HepG2 (cell line): Measurements from ENCODE around the gene PRPSAP1. TPM values are rescaled to one million over a fixed set of nuclear protein-coding genes. Genes with fewer than 3 reads are reported as not detected.
A peak's percentile ranks its signal among the peaks of the same experiment; 100 is the strongest.

Experiments used
- ATAC-seq: fragments of 200-7000 bp; cut with Tn5 transposase; 3 replicates; pipeline ENCODE4 v1.9.1; 2020; ENCODE audit warnings: mild to moderate bottlenecking, moderate library complexity
- BruUV-seq: library from RNA; stranded (reverse); fragments of 400-500 nt; replicated peaks from 2 replicates; lab custom pipeline; 2021; lab: Mats Ljungman, UMichigan
- CTCF ChIA-PET: fragments of 300-600 bp; formaldehyde crosslinking; extraction: SDS; loops from one replicate; lab custom pipeline; 2021; ENCODE audit warnings: low total read pairs, inconsistent platforms, low intra/inter-chr PET ratio; lab: Yijun Ruan, JAX
- POLR2A ChIA-PET: fragments of 350-600 bp; sonication (Branson Sonifier 250); formaldehyde crosslinking; loops from one replicate; lab custom pipeline; 2020; ENCODE audit warnings: antibody characterized with exemption, inconsistent platforms; lab: Yijun Ruan, JAX
- DNase-seq: peaks from one replicate; pipeline ENCODE4 v3.0.0-alpha.2; 2015; ENCODE audit warnings: low spot score
- FAIRE-seq: peaks from 3 replicates; lab custom pipeline; 2011; peaks lifted over from hg19 to GRCh38; lab: Jason Lieb, UNC
- H2AFZ ChIP-seq: one replicate; pipeline ENCODE4 v1.6.1; 2011; ENCODE audit warnings: low read length, inconsistent platforms
- H3K27ac ChIP-seq: fragments of 300-600 bp; 3 replicates; pipeline ENCODE4 v1.8.0; 2011; ENCODE audit warnings: mixed run types, mild to moderate bottlenecking, mixed read lengths, low read length, inconsistent platforms; ENCODE audit not compliant: insufficient read depth; ENCODE audit errors: extremely low read length
- H3K27me3 ChIP-seq, 2 experiments: fragments of 200-600 bp in 1 of 2; 2 replicates in 1 of 2; 3 replicates in 1 of 2; pipeline versions ENCODE4 v1.6.0 to v1.8.0; 2011; ENCODE audit warnings: low read length in 2 of 2, mild to moderate bottlenecking in 2 of 2, moderate library complexity in 2 of 2, inconsistent platforms in 1 of 2; ENCODE audit not compliant: insufficient read depth in 2 of 2, control insufficient read depth in 1 of 2
- H3K36me3 ChIP-seq, 2 experiments: fragments of 200-600 bp in 1 of 2; replicated peaks in 1 of 2; 2 replicates in 1 of 2; 3 replicates in 1 of 2; pipeline versions ENCODE4 v1.5.1 to v1.8.0; 2011; ENCODE audit warnings: low read length in 2 of 2, inconsistent platforms in 1 of 2; ENCODE audit not compliant: insufficient read depth in 2 of 2, control insufficient read depth in 1 of 2
- H3K4me1 ChIP-seq: 2 replicates; pipeline ENCODE4 v1.5.1; 2012; ENCODE audit warnings: low read length, inconsistent platforms; ENCODE audit not compliant: insufficient read depth
- H3K4me2 ChIP-seq: 2 replicates; pipeline ENCODE4 v1.6.0; 2011; ENCODE audit warnings: low read depth, low read length, inconsistent platforms
- H3K4me3 ChIP-seq, 3 experiments: fragments of 200-600 bp in 1 of 3; sonication (generic), shearing (Covaris generic) in 1 of 3; replicated peaks in 1 of 3; 2 replicates each; pipeline ENCODE4 v1.5.1; 2011 to 2016; ENCODE audit warnings: low read length in 3 of 3, inconsistent platforms in 2 of 3, low read depth in 2 of 3, mild to moderate bottlenecking in 2 of 3, control low read depth in 1 of 3, mixed read lengths in 1 of 3; ENCODE audit not compliant: insufficient read depth in 1 of 3
- H3K79me2 ChIP-seq: one replicate; pipeline ENCODE4 v1.6.1; 2011; ENCODE audit warnings: low read length, inconsistent platforms; ENCODE audit not compliant: insufficient read depth
- H3K9ac ChIP-seq: 2 replicates; pipeline ENCODE4 v1.6.0; 2011; ENCODE audit warnings: mild to moderate bottlenecking, low read depth, low read length, inconsistent platforms; ENCODE audit not compliant: insufficient read depth
- H3K9me3 ChIP-seq: 2 replicates; pipeline ENCODE4 v1.5.1; 2012; ENCODE audit warnings: mild to moderate bottlenecking, low read length
- H4K20me1 ChIP-seq: 2 replicates; pipeline ENCODE4 v1.6.0; 2011; ENCODE audit warnings: inconsistent platforms, mild to moderate bottlenecking, low read length, moderate library complexity; ENCODE audit not compliant: insufficient read depth
- FOSL1 ChIP-seq: sonication (generic); formaldehyde crosslinking; IDR thresholded peaks from 2 replicates; pipeline ENCODE4 v1.9.0; 2021; ENCODE audit warnings: missing genetic modification reagents, borderline replicate concordance
- GABPA ChIP-seq, 2 experiments: IDR thresholded peaks; 2 replicates each; pipeline ENCODE4 v1.6.1; 2011 to 2016; ENCODE audit warnings: low read depth in 2 of 2, low read length in 1 of 2, missing biosample characterization in 1 of 2, missing genetic modification characterization in 1 of 2
- GABPB1 ChIP-seq: IDR thresholded peaks from 2 replicates; pipeline ENCODE4 v1.6.1; 2016; ENCODE audit warnings: mild to moderate bottlenecking, missing genetic modification reagents, moderate library complexity, missing compliant biosample characterization
- KDM2A ChIP-seq: sonication (generic); formaldehyde crosslinking; IDR thresholded peaks from 2 replicates; pipeline ENCODE4 v1.4.0; 2020; ENCODE audit warnings: low read depth, missing genetic modification reagents, borderline replicate concordance
- MAZ ChIP-seq, 2 experiments: sonication (generic) in 1 of 2; formaldehyde crosslinking in 1 of 2; IDR thresholded peaks; 2 replicates each; pipeline versions ENCODE4 v1.5.0 to v1.6.1; 2012 to 2020; ENCODE audit warnings: low read depth in 2 of 2, mild to moderate bottlenecking in 2 of 2, borderline replicate concordance in 1 of 2, improper control_type of control experiment in 1 of 2, low read length in 1 of 2, missing genetic modification reagents in 1 of 2, moderate library complexity in 1 of 2
- NCOA1 ChIP-seq: sonication (generic); formaldehyde crosslinking; IDR thresholded peaks from 2 replicates; pipeline ENCODE4 v1.9.0; 2021; ENCODE audit warnings: missing genetic modification reagents
- NONO ChIP-seq, 2 experiments: fragments of 450-650 bp in 1 of 2; sonication (generic) in 1 of 2; formaldehyde crosslinking in 1 of 2; IDR thresholded peaks in 1 of 2; conservative IDR thresholded peaks in 1 of 2; 2 replicates each; pipeline versions ENCODE4 v1.6.1 to v1.8.0; 2017 to 2022; ENCODE audit warnings: mild to moderate bottlenecking in 1 of 2, missing genetic modification reagents in 1 of 2, moderate library complexity in 1 of 2
- PAXIP1 ChIP-seq: sonication (generic); formaldehyde crosslinking; conservative IDR thresholded peaks from 2 replicates; pipeline ENCODE4 v1.4.0; 2020; ENCODE audit warnings: mild to moderate bottlenecking, missing genetic modification reagents, moderate library complexity
- POLR2G ChIP-seq: fragments of 200-400 bp; formaldehyde crosslinking; IDR thresholded peaks from 2 replicates; pipeline ENCODE4 v1.6.1; 2018; ENCODE audit warnings: mild to moderate bottlenecking, low read depth, low read length, moderate library complexity
- ZEB1 ChIP-seq: IDR thresholded peaks from 2 replicates; pipeline ENCODE4 v1.6.1; 2012; ENCODE audit warnings: mild to moderate bottlenecking, low read depth, inconsistent platforms; ENCODE audit not compliant: insufficient replicate concordance
- ZNF292 ChIP-seq: sonication (generic); formaldehyde crosslinking; IDR thresholded peaks from 2 replicates; pipeline ENCODE4 v1.8.1; 2022; ENCODE audit warnings: mild to moderate bottlenecking, low read depth, missing genetic modification reagents, borderline replicate concordance
- ZNF687 ChIP-seq: sonication (generic); formaldehyde crosslinking; IDR thresholded peaks from 2 replicates; pipeline ENCODE4 v1.5.1; 2020; ENCODE audit warnings: mild to moderate bottlenecking, missing genetic modification reagents, moderate library complexity
- ZSCAN31 ChIP-seq: sonication (generic); formaldehyde crosslinking; IDR thresholded peaks from 2 replicates; pipeline ENCODE4 v1.5.0; 2020; ENCODE audit warnings: low read depth, mild to moderate bottlenecking, missing genetic modification reagents
- WGBS: methylation state at CpG from one replicate; pipeline ENCODE4 v1.1.6; 2017; ENCODE audit warnings: low lambda C conversion rate; 5-methylcytosine and 5-hydroxymethylcytosine counted together
- in situ Hi-C: cut with HindIII; loops from 2 replicates; pipeline ENCODE4 v1.10.0; 2017; ENCODE audit warnings: low pct_unique_long_range_greater_than_20kb; ENCODE audit not compliant: extremely low pct_ligation_motif_present
- intact Hi-C: fragments of 100-400 bp; cut with micrococcal nuclease; formaldehyde crosslinking; loops from one replicate; pipeline ENCODE4 v1.10.0; 2022; ENCODE audit not compliant: unreplicated experiment
- polyA plus RNA-seq, 8 experiments: library from polyadenylated mRNA; depleted of rRNA in 3 of 8; stranded (reverse) in 7 of 8; unstranded in 1 of 8; fragments of >200 nt; fragmentation: Illumina TruSeq in 4 of 8; extraction: Trizol in 4 of 8; gene quantifications; 2 replicates each; pipeline versions ENCODE4 v1.2.1 to v1.2.3, GENCODE V29; 2011 to 2016; ENCODE audit warnings: low read depth in 4 of 8, missing spikeins in 1 of 8, mixed read lengths in 1 of 8; ENCODE audit not compliant: insufficient read depth in 1 of 8
- total RNA-seq, 5 experiments: library from RNA; depleted of rRNA; stranded (reverse); fragments of >200 nt; fragmentation: Illumina TruSeq; extraction: Trizol; gene quantifications; 2 replicates each; pipeline ENCODE4 v1.2.3, GENCODE V29; 2016; ENCODE audit warnings: low read depth in 1 of 5

PRPSAP1 gene
- total and polyA plus RNA-seq, 2 of the 13 experiments (the other 11 are each of a cell fraction or from before 2014, with no cell fraction given): 91.1 to 314 TPM

DNA sequence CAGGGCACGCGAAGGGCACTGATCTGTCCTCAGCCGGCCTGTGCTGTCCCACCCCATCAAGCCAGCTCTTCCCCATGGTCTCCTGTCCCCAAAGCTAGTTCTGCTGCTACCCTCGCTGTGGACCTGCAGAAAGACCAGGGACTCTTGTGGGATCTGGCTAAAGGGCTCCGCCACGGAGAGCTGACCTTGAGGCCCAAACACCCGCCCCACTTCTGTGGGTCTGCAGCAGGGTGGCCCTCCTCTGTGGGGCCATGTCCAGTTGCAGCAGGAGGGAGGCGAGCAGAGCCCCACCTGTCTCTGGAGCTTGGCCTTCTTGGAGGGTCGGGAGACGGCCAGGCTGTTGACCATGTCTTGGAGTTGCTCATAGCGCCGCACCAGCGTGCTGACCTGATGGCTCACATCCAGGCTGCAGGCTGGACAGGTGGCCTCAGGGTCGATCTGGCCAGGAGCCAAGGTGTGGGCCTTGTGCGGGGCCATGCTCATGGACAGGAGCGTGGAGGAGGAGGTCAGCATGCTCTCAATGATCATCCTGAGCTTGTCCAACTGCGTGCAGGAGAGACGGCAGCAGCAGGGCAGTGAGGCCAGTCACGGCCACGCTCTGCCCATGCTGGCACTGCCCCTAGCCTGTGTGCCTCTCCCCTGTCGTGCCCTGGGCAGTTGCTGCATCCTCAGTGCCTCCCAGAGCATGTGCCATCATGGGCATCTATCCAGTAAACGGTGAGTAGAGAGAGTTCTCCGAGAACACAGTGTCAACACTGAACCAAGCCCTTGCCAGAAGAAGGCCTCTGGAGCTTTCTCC is 71.9 kb downstream of the PRPSAP1 start:
- Histone ChIP-seq H3K27ac (no peak overlapping the region), H3K4me3 (no peak overlapping the region), H3K4me1 (peaks cover 25% of the 10 kb centered on the region), H4K20me1 (no peaks in the 10 kb centered on the region), H3K9ac (no peak overlapping the region), H3K27me3 (no peaks in the 10 kb centered on the region), H3K4me2 (no peak overlapping the region), H2AFZ (no peak overlapping the region), H3K9me3 (no peaks in the 10 kb centered on the region), H3K79me2 (no peaks in the 10 kb centered on the region), H3K36me3 (no peaks in the 10 kb centered on the region)
- no peak for DNase-seq
- 49% methylated on average over 13 of the region's 23 CpGs for WGBS
- ATAC-seq: peak; percentile 17; the same call in 2 of the 3 replicates
- no peak for FAIRE-seq
- CTCF ChIA-PET: no interaction called here
- BruUV-seq: no TSS peak
- intact Hi-C loops (no loop called here), in situ Hi-C loops (loop anchor here (10.0 kb wide), 1 partner anchor 97 kb away; no protein-coding TSS in a partner anchor)
- POLR2A ChIA-PET: no interaction called here
- TF ChIP-seq GABPB1 (CRISPR knock-in tag) (peak; percentile 21; the same call in 1 of the 2 replicates), KDM2A (CRISPR knock-in tag) (0 out of 2 replicates have a peak, but pooled peaks have one; percentile 45), ZEB1 (no peak), ZSCAN31 (CRISPR knock-in tag) (no peak), PAXIP1 (CRISPR knock-in tag) (no peak), NONO (IDR thresholded peaks at IDR 0.05) (no peak), NONO (CRISPR knock-in tag; conservative IDR thresholded peaks at IDR 0.05) (peak; percentile 48; the same call in 1 of the 2 replicates), NCOA1 (no peak), ZNF687 (CRISPR knock-in tag) (peak; percentile 61; the same call in 1 of the 2 replicates), ZNF292 (CRISPR knock-in tag) (0 out of 2 replicates have a peak, but pooled peaks have one; percentile 38), FOSL1 (CRISPR knock-in tag) (no peak), POLR2G (no peak; the same call in 1 of the 2 replicates), GABPA (IDR thresholded peaks at IDR 0.05; ENCODE audit: low read depth, low read length) (no peak), GABPA (CRISPR knock-in tag; IDR thresholded peaks at IDR 0.05; ENCODE audit: low read depth) (no peak), MAZ (IDR thresholded peaks at IDR 0.05; ENCODE audit: borderline replicate concordance, low read depth, low read length) (no peak), MAZ (CRISPR knock-in tag; IDR thresholded peaks at IDR 0.05; ENCODE audit: low read depth) (0 out of 2 replicates have a peak, but pooled peaks have one; percentile 29)
